Measurements from ENCODE around the gene RNF10. TPM values are rescaled to one million over a fixed set of nuclear protein-coding genes. Genes with fewer than 3 reads are reported as not detected.

The RNF10 gene
- total and polyA plus RNA-seq, 2 experiments from 2014 or later: 113 to 149 TPM

- Histone ChIP-seq H3K4me1 (ENCODE audit: insufficient read depth) (peaks cover 14% of the 10 kb centered on the region; the same call in 1 of the 2 replicates), H4K20me1 (replicated peaks; ENCODE audit: insufficient read depth) (peaks cover 19% of the 10 kb centered on the region), H3K36me3 (ENCODE audit: insufficient read depth) (peaks cover 10% of the 10 kb centered on the region; the same call in 1 of the 2 replicates), H2AFZ (0 out of 2 replicates have a peak overlapping the region, but pooled peaks have one; percentile 69), H3F3A (replicated peaks; ENCODE audit: low read depth) (peaks cover 20% of the 10 kb centered on the region), H3K4me2 (peak overlapping the region; percentile 99), H3K79me2 (replicated peaks; ENCODE audit: insufficient read depth) (peaks cover 23% of the 10 kb centered on the region), H3K27me3 (ENCODE audit: insufficient read depth) (no peaks in the 10 kb centered on the region), H3K4me3 (peak overlapping the region; percentile 98), H3K27ac (ENCODE audit: low read depth) (peak overlapping the region; percentile 81), H3K9me2 (ENCODE audit: insufficient read depth) (no peaks in the 10 kb centered on the region)
- Mint-ChIP-seq H3K27ac (peak overlapping the region; percentile 97), H3K4me3 (peak overlapping the region; percentile 97), H3K27me3 (ENCODE audit: insufficient read depth, low read depth, poor library complexity) (peaks cover 8% of the 10 kb centered on the region), H3K4me1 (peaks cover 21% of the 10 kb centered on the region), H3K36me3 (ENCODE audit: low read depth) (peaks cover 40% of the 10 kb centered on the region), H3K9me3 (peaks cover 2% of the 10 kb centered on the region; the same call in 2 of the 3 replicates)
- DNase-seq (ENCODE audit: low spot score) (peak; percentile 56), ATAC-seq (peak; percentile 20)
- TF ChIP-seq JUNB (IDR thresholded peaks at IDR 0.05; ENCODE audit: unreplicated experiment) (no peak), CTCF (conservative IDR thresholded peaks at IDR 0.05; ENCODE audit: low read depth in 2 of 2) (peak in 1 of 2 experiments; percentile 36; a peak in 2 of 4 replicates), EZH2phosphoT487 (IDR thresholded peaks at IDR 0.05; ENCODE audit: unreplicated experiment) (no peak)
- TF ChIP-seq, protein P1, sequence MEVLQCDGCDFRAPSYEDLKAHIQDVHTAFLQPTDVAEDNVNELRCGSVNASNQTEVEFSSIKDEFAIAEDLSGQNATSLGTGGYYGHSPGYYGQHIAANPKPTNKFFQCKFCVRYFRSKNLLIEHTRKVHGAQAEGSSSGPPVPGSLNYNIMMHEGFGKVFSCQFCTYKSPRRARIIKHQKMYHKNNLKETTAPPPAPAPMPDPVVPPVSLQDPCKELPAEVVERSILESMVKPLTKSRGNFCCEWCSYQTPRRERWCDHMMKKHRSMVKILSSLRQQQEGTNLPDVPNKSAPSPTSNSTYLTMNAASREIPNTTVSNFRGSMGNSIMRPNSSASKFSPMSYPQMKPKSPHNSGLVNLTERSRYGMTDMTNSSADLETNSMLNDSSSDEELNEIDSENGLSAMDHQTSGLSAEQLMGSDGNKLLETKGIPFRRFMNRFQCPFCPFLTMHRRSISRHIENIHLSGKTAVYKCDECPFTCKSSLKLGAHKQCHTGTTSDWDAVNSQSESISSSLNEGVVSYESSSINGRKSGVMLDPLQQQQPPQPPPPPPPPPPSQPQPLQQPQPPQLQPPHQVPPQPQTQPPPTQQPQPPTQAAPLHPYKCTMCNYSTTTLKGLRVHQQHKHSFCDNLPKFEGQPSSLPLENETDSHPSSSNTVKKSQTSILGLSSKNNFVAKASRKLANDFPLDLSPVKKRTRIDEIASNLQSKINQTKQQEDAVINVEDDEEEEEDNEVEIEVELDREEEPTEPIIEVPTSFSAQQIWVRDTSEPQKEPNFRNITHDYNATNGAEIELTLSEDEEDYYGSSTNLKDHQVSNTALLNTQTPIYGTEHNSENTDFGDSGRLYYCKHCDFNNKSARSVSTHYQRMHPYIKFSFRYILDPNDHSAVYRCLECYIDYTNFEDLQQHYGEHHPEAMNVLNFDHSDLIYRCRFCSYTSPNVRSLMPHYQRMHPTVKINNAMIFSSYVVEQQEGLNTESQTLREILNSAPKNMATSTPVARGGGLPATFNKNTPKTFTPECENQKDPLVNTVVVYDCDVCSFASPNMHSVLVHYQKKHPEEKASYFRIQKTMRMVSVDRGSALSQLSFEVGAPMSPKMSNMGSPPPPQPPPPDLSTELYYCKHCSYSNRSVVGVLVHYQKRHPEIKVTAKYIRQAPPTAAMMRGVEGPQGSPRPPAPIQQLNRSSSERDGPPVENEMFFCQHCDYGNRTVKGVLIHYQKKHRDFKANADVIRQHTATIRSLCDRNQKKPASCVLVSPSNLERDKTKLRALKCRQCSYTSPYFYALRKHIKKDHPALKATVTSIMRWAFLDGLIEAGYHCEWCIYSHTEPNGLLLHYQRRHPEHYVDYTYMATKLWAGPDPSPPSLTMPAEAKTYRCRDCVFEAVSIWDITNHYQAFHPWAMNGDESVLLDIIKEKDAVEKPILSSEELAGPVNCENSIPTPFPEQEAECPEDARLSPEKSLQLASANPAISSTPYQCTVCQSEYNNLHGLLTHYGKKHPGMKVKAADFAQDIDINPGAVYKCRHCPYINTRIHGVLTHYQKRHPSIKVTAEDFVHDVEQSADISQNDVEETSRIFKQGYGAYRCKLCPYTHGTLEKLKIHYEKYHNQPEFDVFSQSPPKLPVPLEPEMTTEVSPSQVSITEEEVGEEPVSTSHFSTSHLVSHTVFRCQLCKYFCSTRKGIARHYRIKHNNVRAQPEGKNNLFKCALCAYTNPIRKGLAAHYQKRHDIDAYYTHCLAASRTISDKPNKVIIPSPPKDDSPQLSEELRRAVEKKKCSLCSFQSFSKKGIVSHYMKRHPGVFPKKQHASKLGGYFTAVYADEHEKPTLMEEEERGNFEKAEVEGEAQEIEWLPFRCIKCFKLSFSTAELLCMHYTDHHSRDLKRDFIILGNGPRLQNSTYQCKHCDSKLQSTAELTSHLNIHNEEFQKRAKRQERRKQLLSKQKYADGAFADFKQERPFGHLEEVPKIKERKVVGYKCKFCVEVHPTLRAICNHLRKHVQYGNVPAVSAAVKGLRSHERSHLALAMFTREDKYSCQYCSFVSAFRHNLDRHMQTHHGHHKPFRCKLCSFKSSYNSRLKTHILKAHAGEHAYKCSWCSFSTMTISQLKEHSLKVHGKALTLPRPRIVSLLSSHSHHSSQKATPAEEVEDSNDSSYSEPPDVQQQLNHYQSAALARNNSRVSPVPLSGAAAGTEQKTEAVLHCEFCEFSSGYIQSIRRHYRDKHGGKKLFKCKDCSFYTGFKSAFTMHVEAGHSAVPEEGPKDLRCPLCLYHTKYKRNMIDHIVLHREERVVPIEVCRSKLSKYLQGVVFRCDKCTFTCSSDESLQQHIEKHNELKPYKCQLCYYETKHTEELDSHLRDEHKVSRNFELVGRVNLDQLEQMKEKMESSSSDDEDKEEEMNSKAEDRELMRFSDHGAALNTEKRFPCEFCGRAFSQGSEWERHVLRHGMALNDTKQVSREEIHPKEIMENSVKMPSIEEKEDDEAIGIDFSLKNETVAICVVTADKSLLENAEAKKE (CRISPR knock-in tag; IDR thresholded peaks at IDR 0.05): no peak
Measured at GRCh38 chr12:120496413-120497340, 37.5 kb upstream of the RNF10 start.
